KMS-11 (cell line): ENCODE results near the gene SLC2A5.

ENCODE experiments used
- H2AFZ ChIP-seq: fragments of 200-600 bp; sonication (generic); 2 replicates; pipeline ENCODE4 v1.6.1; 2016; ENCODE audit warnings: antibody characterized with exemption, mixed run types, low read depth
- H3K27ac ChIP-seq: fragments of 200-600 bp; sonication (generic); 2 replicates; pipeline ENCODE4 v1.6.1; 2016; ENCODE audit warnings: mild to moderate bottlenecking, mixed run types
- H3K27me3 ChIP-seq: fragments of 200-600 bp; sonication (generic); 2 replicates; pipeline ENCODE4 v1.6.1; 2017; ENCODE audit warnings: mild to moderate bottlenecking, low read depth, mixed run types, moderate library complexity; ENCODE audit not compliant: insufficient read depth
- H3K36me3 ChIP-seq: fragments of 200-600 bp; sonication (generic); 2 replicates; pipeline ENCODE4 v1.6.1; 2017; ENCODE audit warnings: mild to moderate bottlenecking, mixed run types; ENCODE audit not compliant: insufficient read depth
- H3K4me1 ChIP-seq: fragments of 200-600 bp; sonication (generic); 2 replicates; pipeline ENCODE4 v1.6.1; 2016; ENCODE audit warnings: mild to moderate bottlenecking, low read depth, mixed run types; ENCODE audit not compliant: poor library complexity, severe bottlenecking
- H3K4me2 ChIP-seq: fragments of 200-600 bp; sonication (generic); 2 replicates; pipeline ENCODE4 v1.7.0; 2016; ENCODE audit warnings: mild to moderate bottlenecking, mixed run types
- H3K4me3 ChIP-seq: fragments of 200-600 bp; sonication (generic); IDR thresholded peaks from 2 replicates; pipeline ENCODE4 v1.6.1; 2017; ENCODE audit warnings: low read depth, low read length, mixed read lengths; ENCODE audit not compliant: insufficient read depth
- H3K79me2 ChIP-seq: fragments of 200-600 bp; sonication (generic); 2 replicates; pipeline ENCODE4 v1.6.1; 2016; ENCODE audit warnings: low read depth, mixed run types; ENCODE audit not compliant: insufficient read depth
- H3K9ac ChIP-seq: fragments of 200-600 bp; sonication (generic); 2 replicates; pipeline ENCODE4 v1.6.1; 2016; ENCODE audit warnings: mild to moderate bottlenecking, mixed run types
- H4K20me1 ChIP-seq: fragments of 200-600 bp; sonication (generic); 2 replicates; pipeline ENCODE4 v1.6.1; 2016; ENCODE audit warnings: mild to moderate bottlenecking, mixed run types; ENCODE audit not compliant: insufficient read depth
- TF ChIP-seq, protein P1 (sequence below): fragments of 200-600 bp; sonication (generic); conservative IDR thresholded peaks from 2 replicates; pipeline ENCODE4 v1.6.1; 2017; ENCODE audit warnings: low read depth, mild to moderate bottlenecking, antibody characterized with exemption, low read length, moderate library complexity, mixed read lengths

Gene SLC2A5

DNA sequence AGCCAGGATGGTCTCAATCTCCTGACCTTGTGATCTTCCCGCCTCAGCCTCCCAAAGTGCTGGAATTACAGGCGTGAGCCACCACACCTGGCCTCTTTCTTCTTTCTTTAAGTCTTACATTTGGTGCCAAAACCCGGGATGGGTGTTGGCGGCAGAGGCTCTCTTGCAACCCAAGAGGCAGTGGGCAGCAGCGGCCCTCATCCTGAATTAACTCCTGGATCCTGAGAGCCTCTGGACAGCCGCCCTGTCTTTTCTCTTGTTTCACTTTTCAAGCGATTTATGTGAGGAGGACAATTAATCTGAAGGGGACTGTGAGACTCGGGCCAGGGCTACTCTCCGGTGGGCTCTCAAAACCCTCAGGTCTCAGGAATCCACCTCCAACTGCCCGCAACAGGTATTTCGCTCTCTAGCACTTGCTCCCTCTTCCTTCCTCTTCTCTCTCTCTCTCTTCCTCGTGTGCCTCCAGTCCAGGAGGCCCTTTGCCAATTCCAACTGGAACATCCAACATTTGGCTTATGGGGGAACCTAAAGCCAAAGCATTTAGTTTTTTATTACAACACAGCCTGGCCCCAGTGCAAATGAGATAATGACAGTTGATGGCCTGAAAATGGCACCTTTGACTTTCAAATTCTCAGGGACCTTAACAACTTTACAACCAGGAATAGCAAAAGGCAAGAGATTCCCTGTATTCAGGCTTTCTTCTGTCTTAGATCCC is 18.1 kb upstream of the SLC2A5 start:
- H3K36me3 ChIP-seq, result no peaks in the 10 kb centered on the region
- H3K9ac ChIP-seq, result no peak overlapping the region
- H3K4me3 ChIP-seq, result no peak overlapping the region
- TF ChIP-seq, protein P1, sequence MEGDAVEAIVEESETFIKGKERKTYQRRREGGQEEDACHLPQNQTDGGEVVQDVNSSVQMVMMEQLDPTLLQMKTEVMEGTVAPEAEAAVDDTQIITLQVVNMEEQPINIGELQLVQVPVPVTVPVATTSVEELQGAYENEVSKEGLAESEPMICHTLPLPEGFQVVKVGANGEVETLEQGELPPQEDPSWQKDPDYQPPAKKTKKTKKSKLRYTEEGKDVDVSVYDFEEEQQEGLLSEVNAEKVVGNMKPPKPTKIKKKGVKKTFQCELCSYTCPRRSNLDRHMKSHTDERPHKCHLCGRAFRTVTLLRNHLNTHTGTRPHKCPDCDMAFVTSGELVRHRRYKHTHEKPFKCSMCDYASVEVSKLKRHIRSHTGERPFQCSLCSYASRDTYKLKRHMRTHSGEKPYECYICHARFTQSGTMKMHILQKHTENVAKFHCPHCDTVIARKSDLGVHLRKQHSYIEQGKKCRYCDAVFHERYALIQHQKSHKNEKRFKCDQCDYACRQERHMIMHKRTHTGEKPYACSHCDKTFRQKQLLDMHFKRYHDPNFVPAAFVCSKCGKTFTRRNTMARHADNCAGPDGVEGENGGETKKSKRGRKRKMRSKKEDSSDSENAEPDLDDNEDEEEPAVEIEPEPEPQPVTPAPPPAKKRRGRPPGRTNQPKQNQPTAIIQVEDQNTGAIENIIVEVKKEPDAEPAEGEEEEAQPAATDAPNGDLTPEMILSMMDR, result no peak
- H4K20me1 ChIP-seq, result no peaks in the 10 kb centered on the region
- H3K27ac ChIP-seq, result no peak overlapping the region
- H3K27me3 ChIP-seq, result peaks cover 76% of the 10 kb centered on the region
- H3K4me1 ChIP-seq, result no peaks in the 10 kb centered on the region
- H3K79me2 ChIP-seq, result no peaks in the 10 kb centered on the region
- H3K4me2 ChIP-seq, result no peak overlapping the region
- H2AFZ ChIP-seq, result no peak overlapping the region

DNA sequence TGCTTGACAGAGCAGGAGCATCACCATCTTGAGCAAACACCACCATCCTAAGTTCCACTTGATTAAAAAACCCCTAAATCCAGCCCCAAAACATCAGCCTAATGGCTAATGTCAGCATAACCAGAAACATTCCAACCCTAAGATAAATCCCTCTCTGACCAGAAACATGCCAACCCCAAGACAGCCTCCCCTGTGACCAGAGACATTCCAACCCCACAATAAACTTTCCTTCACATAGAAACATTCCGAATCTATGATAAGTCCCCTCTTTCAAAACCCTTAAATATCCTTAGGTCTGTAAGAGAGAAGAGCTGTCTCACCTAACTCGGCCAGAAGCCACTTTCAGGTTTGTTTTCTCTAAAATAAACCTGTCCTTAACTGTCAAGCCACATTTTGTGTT is 17.4 kb upstream of the SLC2A5 start:
- Histone ChIP-seq H3K27ac (no peak overlapping the region), H3K4me2 (no peak overlapping the region), H2AFZ (no peak overlapping the region)

GRCh38 chr1:9086045-9086444 is 16.6 kb upstream of the SLC2A5 start:
- TF ChIP-seq, protein P1, result no peak
- Histone ChIP-seq H4K20me1 (no peaks in the 10 kb centered on the region), H3K79me2 (no peaks in the 10 kb centered on the region), H3K27ac (no peak overlapping the region), H3K36me3 (no peaks in the 10 kb centered on the region), H3K4me3 (no peak overlapping the region), H3K4me2 (no peak overlapping the region), H3K4me1 (peaks cover 11% of the 10 kb centered on the region), H3K9ac (no peak overlapping the region), H3K27me3 (peaks cover 74% of the 10 kb centered on the region), H2AFZ (no peak overlapping the region)

More for the DNA sequence above, 17.4 kb upstream of the SLC2A5 start:
- H3K9ac ChIP-seq, result no peak overlapping the region
- H3K36me3 ChIP-seq, result no peaks in the 10 kb centered on the region
- peaks cover 3% of the 10 kb centered on the region for H3K4me1 ChIP-seq
- H3K27me3 ChIP-seq, result peaks cover 76% of the 10 kb centered on the region
- H3K4me3 ChIP-seq, result no peak overlapping the region
- no peaks in the 10 kb centered on the region for H4K20me1 ChIP-seq
- TF ChIP-seq, protein P1, result no peak
- H3K79me2 ChIP-seq, result no peaks in the 10 kb centered on the region

GRCh38 chr1:9085306-9085940 is 16.0 kb upstream of the SLC2A5 start:
- Histone ChIP-seq H3K27ac (no peak overlapping the region), H3K27me3 (peaks cover 73% of the 10 kb centered on the region), H3K4me1 (peaks cover 17% of the 10 kb centered on the region), H3K79me2 (no peaks in the 10 kb centered on the region), H4K20me1 (no peaks in the 10 kb centered on the region), H2AFZ (no peak overlapping the region), H3K4me2 (no peak overlapping the region), H3K4me3 (no peak overlapping the region), H3K36me3 (no peaks in the 10 kb centered on the region), H3K9ac (no peak overlapping the region)
- TF ChIP-seq, protein P1, result no peak
